Stimulated activated CD8-positive, alpha-beta memory T cell treated with anti-CD3 and anti-CD28 coated beads, Interleukin-4, amount 100 ng/mL, for 24 hours (primary cell): ENCODE results near the gene PKNOX1.
A peak's percentile ranks its signal among the peaks of the same experiment; 100 is the strongest.
"Not testable (repeated sequence)": the region's sequence is repeated elsewhere in the genome, so short reads cannot be mapped to it uniquely, and the experiment has no call there.

Source experiments
- DNase-seq: peaks from one replicate; pipeline ENCODE4 v3.0.0-alpha.2; 2020; ENCODE audit warnings: low read depth

PKNOX1 gene

GRCh38 chr21:42973991-42974831 lies at the start of gene PKNOX1:
Gene PKNOX1 (plus strand): TSS chr21:42974562. CDS start chr21:43004382, 29,820 bp downstream.
- peak; percentile 96 for DNase-seq

GRCh38 chr21:42925114-42925926 lies 49.0 kb upstream of the PKNOX1 start, which contains the start of gene ERVH48-1:
Gene ERVH48-1 (minus strand): TSS chr21:42925630. CDS start chr21:42919006, 6,624 bp downstream.
- DNase-seq: no peak

GRCh38 chr21:42927474-42928200 lies 46.7 kb upstream of the PKNOX1 start:
- not testable (repeated sequence) for DNase-seq

GRCh38 chr21:42929969-42930368 lies 44.4 kb upstream of the PKNOX1 start:
- no peak for DNase-seq

- DNase-seq: no peak
Measured at GRCh38 chr21:42931560-42932235, 42.7 kb upstream of the PKNOX1 start.

- not testable (repeated sequence) for DNase-seq
Measured at GRCh38 chr21:42932378-42933136, 41.8 kb upstream of the PKNOX1 start.

GRCh38 chr21:42933137-42933970 lies 41.0 kb upstream of the PKNOX1 start:
- DNase-seq: not testable (repeated sequence)

GRCh38 chr21:42933973-42934372 lies 40.4 kb upstream of the PKNOX1 start:
- not testable (repeated sequence) for DNase-seq

- DNase-seq: not testable (repeated sequence)
Measured at GRCh38 chr21:42936360-42936759, 38.0 kb upstream of the PKNOX1 start.

- DNase-seq: not testable (repeated sequence)
Measured at GRCh38 chr21:42937034-42937940, 37.1 kb upstream of the PKNOX1 start.

- DNase-seq: no peak
Measured at GRCh38 chr21:42937960-42938605, 36.3 kb upstream of the PKNOX1 start.

GRCh38 chr21:42938606-42938995 lies 35.8 kb upstream of the PKNOX1 start:
- not testable (repeated sequence) for DNase-seq

GRCh38 chr21:42939582-42940413 lies 34.6 kb upstream of the PKNOX1 start:
- DNase-seq: no peak

GRCh38 chr21:42941696-42942085 lies 32.7 kb upstream of the PKNOX1 start:
- DNase-seq: no peak

GRCh38 chr21:42942244-42942643 lies 32.1 kb upstream of the PKNOX1 start:
- DNase-seq: no peak

- not testable (repeated sequence) for DNase-seq
Measured at GRCh38 chr21:42949094-42949755, 25.1 kb upstream of the PKNOX1 start.

- not testable (repeated sequence) for DNase-seq
Measured at GRCh38 chr21:42951193-42951592, 23.2 kb upstream of the PKNOX1 start.
